IPS-18c (cell line): ENCODE results near the gene CDH1.
"Not testable (repeated sequence)": the region's sequence is repeated elsewhere in the genome, so short reads cannot be mapped to it uniquely, and the experiment has no call there.

Experiments
- H3K4me3 ChIP-seq: 2 replicates; pipeline ENCODE4 v1.7.0; 2013; ENCODE audit warnings: low read depth, mild to moderate bottlenecking, low read length, moderate library complexity; ENCODE audit not compliant: insufficient read depth
- H3K9me3 ChIP-seq: one replicate; pipeline ENCODE4 v1.6.1; 2013; ENCODE audit warnings: mild to moderate bottlenecking, low read length, moderate library complexity; ENCODE audit not compliant: control insufficient read depth, insufficient read depth

Gene CDH1

DNA sequence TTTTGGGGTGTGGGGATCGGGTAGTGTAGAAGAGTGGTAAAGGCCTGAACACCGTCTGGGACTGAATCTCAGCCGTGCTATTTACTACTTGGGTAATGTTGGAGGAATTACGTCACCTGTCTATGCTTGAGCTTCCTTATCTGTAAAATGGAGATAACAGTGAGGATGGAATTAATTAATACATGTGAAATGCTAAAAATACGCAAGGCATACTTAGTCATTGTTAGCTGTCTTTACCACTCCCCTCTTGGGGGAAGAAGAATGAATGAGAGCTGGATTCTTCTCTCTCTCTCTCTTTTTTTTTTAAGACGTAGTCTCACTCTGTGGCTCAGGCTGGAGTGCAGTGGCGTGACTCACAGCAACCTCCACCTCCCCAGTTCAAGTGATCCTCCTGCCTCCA, 65.1 kb downstream of the CDH1 start:
- no peaks in the 10 kb centered on the region for H3K9me3 ChIP-seq
- no peak overlapping the region for H3K4me3 ChIP-seq

DNA sequence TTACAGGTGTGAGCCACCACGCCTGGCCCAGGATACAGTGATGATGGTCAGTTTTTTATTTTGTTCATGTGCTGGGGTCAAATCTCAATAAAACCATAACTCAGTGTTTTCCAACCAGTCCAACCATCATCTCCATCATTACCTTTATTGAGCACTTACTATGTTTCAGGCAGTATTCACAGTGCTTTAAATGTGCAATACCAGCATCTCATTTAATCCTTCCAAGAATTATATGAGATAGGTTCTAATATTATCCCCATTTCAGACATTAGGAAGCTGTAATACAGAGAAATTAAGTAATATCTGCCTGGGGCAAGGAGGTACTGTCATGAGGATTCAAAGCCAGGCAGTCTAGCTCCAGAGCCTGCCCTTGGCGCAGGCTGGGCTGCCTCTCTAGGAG, 69.3 kb downstream of the CDH1 start:
- no peak overlapping the region for H3K4me3 ChIP-seq
- H3K9me3 ChIP-seq, result no peaks in the 10 kb centered on the region

GRCh38 chr16:68806981-68807380, 69.9 kb downstream of the CDH1 start:
- H3K9me3 ChIP-seq, result no peaks in the 10 kb centered on the region
- H3K4me3 ChIP-seq, result no peak overlapping the region

- H3K9me3 ChIP-seq, result no peaks in the 10 kb centered on the region
- H3K4me3 ChIP-seq, result no peak overlapping the region
Observed at GRCh38 chr16:68814516-68814915, 77.4 kb downstream of the CDH1 start.

DNA sequence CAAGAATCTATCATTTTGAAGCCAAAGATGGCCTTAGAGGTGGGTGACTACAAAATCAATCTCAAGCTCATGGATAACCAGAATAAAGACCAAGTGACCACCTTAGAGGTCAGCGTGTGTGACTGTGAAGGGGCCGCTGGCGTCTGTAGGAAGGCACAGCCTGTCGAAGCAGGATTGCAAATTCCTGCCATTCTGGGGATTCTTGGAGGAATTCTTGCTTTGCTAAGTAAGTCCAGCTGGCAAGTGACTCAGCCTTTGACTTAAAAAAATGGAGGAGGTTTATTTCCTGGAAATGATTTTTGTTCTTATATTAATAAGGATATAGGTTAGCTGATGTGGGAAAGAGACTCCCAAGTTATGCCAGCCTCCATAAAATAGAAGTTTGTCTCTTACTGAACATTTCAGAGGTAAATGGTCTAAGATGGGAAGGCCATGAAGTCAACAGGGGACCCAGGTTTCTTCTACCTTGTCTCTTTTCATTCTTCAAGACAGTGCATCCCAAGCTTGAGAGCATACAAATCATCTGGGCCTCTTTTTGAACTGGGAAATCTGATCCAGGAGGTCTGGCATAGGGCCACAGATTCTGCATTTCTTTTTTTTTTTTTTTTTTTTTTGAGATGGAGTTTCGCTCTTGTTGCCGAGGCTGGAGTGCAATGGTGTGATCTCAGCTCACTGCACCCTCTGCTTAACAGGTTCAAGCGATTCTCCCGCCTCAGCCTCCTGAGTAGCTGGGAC, 86.5 kb downstream of the CDH1 start:
- Histone ChIP-seq H3K9me3 (no peaks in the 10 kb centered on the region), H3K4me3 (no peak overlapping the region)

GRCh38 chr16:68825427-68825826, 88.3 kb downstream of the CDH1 start:
- H3K9me3 ChIP-seq, result no peaks in the 10 kb centered on the region
- no peak overlapping the region for H3K4me3 ChIP-seq

- H3K4me3 ChIP-seq, result no peak overlapping the region
- H3K9me3 ChIP-seq, result no peaks in the 10 kb centered on the region
Observed at GRCh38 chr16:68826652-68827051, 89.6 kb downstream of the CDH1 start.

DNA sequence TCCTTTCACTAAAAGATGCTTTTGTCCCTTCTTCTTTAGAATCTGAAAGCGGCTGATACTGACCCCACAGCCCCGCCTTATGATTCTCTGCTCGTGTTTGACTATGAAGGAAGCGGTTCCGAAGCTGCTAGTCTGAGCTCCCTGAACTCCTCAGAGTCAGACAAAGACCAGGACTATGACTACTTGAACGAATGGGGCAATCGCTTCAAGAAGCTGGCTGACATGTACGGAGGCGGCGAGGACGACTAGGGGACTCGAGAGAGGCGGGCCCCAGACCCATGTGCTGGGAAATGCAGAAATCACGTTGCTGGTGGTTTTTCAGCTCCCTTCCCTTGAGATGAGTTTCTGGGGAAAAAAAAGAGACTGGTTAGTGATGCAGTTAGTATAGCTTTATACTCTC, 96.2 kb downstream of the CDH1 start:
- H3K4me3 ChIP-seq, result no peak overlapping the region
- no peaks in the 10 kb centered on the region for H3K9me3 ChIP-seq

GRCh38 chr16:68834550-68834949, 97.5 kb downstream of the CDH1 start:
- H3K4me3 ChIP-seq, result no peak overlapping the region

GRCh38 chr16:68835970-68836369, 98.9 kb downstream of the CDH1 start:
- H3K4me3 ChIP-seq, result no peak overlapping the region
- H3K9me3 ChIP-seq, result no peaks in the 10 kb centered on the region

More at GRCh38 chr16:68834550-68834949, 97.5 kb downstream of the CDH1 start:
- no peaks in the 10 kb centered on the region for H3K9me3 ChIP-seq

DNA sequence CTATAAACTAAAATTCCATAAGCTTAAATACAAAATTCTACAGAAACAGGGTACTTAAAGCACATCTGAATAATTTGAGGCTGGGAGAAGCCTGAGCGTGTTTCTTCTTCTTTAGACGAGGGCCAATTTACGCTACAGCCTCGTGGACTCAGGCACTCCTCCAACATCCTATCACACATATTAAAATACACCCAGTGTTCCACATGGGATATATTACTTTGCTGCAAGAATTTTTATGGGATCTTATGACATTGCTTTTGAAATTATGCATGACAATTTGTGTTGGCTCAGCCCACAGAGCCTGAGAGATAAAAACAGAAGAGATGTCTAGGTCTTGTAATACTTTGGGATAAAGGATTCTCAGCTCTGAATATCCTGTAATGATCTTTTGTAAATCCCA, 102.7 kb downstream of the CDH1 start:
- H3K4me3 ChIP-seq, result no peak overlapping the region
- no peaks in the 10 kb centered on the region for H3K9me3 ChIP-seq

DNA sequence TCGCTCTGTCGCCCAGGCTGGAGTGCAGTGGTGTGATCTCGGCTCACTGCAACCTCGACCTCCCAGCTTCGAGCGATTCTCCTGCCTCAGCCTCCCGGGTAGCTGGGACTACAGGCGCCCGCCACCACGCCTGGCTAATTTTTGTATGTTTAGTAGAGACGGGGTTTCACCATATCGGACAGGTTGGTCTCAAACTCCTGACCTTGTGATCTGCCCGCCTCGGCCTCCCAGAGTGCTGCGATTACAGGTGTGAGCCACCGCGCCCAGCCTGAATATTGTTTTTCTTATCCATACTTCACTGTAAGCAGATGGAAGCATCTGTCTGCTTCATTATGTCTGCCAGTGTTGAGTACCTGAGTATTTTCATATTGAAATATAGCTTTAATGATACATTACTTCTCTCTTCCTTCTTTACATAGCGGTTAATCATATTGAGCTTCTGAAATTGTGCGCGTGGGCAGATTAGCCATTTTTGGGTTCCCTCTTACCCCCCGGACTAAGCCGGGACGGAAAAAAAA, 105.9 kb downstream of the CDH1 start:
- H3K9me3 ChIP-seq, result not testable (repeated sequence)
- peak overlapping the region; percentile 84 for H3K4me3 ChIP-seq

GRCh38 chr16:68843482-68844210, 106.6 kb downstream of the CDH1 start, which contains the start of gene TANGO6:
Gene TANGO6, plus strand, starts transcription at chr16:68843531. Its CDS starts 87 bp downstream, at chr16:68843618.
- Histone ChIP-seq H3K9me3 (no peaks in the 10 kb centered on the region), H3K4me3 (peak within 1 kb of the TSS; percentile 84)

GRCh38 chr16:68844211-68844564, 107.1 kb downstream of the CDH1 start:
- peak overlapping the region; percentile 84 for H3K4me3 ChIP-seq
- no peaks in the 10 kb centered on the region for H3K9me3 ChIP-seq

GRCh38 chr16:68848786-68849185, 111.7 kb downstream of the CDH1 start:
- H3K9me3 ChIP-seq, result no peaks in the 10 kb centered on the region
- no peak overlapping the region for H3K4me3 ChIP-seq

GRCh38 chr16:68850481-68850880, 113.4 kb downstream of the CDH1 start:
- H3K9me3 ChIP-seq, result no peaks in the 10 kb centered on the region
- H3K4me3 ChIP-seq, result no peak overlapping the region

- H3K9me3 ChIP-seq, result no peaks in the 10 kb centered on the region
Observed at GRCh38 chr16:68851601-68852000, 114.5 kb downstream of the CDH1 start.

GRCh38 chr16:68857479-68857878, 120.4 kb downstream of the CDH1 start:
- Histone ChIP-seq H3K9me3 (no peaks in the 10 kb centered on the region), H3K4me3 (no peak overlapping the region)

More at GRCh38 chr16:68851601-68852000, 114.5 kb downstream of the CDH1 start:
- H3K4me3 ChIP-seq, result no peak overlapping the region
